Measurements from ENCODE around the gene ACSBG1. TPM values are rescaled to one million over a fixed set of nuclear protein-coding genes. Genes with fewer than 3 reads are reported as not detected.
"Not testable (repeated sequence)": the region's sequence is repeated elsewhere in the genome, so short reads cannot be mapped to it uniquely, and the experiment has no call there.

ACSBG1 gene
- total and polyA plus RNA-seq, 10 donors = 0.16 to 0.33 (median 0.25) TPM; not detected in 4

DNA sequence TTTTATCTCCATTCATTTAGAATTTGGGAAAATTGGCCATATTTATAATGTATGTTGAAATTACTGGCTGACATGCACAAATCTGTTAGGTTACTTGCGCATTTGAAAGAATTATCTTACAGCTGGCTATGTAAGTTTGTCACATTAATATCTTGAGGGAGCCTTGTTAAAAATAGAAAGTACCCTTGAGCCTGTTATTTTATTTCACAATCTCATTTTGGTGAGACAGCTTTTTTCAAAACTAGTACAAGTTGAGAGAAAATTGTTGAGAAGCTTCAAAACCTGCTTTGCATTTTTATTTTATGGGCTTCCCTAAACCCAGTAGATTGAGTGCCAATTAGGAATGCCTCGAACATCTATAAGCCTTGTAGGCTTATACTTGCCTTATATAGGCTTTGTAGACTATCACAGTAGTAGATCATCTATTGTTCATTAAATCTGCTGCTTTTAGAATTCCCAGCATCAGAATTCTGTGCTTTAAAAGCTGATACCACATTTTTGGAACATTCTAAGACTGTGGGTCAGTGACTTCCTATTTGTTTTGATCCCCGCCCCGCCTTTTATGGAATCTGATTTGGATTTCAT is 78.9 kb downstream of the ACSBG1 start:
- Histone ChIP-seq H3K4me3 (no peak overlapping the region), H3K4me1 (peaks cover 5 to 65% (median 26%) of the 10 kb centered on the region in 6 donors), H3K36me3 (peaks cover 0 to 60% (median 32%) of the 10 kb centered on the region in 6 donors), H3K27ac (peak overlapping the region in 5 of 8 donors; percentile 35 to 57 (median 51)), H3K9me3 (no peaks in the 10 kb centered on the region), H3K27me3 (replicated peaks in 1 of 7) (no peaks in the 10 kb centered on the region)
- 77 to 88% (median 83%) methylated on average over 4 of the region's 4 CpGs for WGBS, 5 donors
- TF ChIP-seq POLR2A (IDR thresholded peaks at IDR 0.05) = no peak
- no peak for TF ChIP-seq POLR2AphosphoS5 (IDR thresholded peaks at IDR 0.05)
- TF ChIP-seq, protein P1, sequence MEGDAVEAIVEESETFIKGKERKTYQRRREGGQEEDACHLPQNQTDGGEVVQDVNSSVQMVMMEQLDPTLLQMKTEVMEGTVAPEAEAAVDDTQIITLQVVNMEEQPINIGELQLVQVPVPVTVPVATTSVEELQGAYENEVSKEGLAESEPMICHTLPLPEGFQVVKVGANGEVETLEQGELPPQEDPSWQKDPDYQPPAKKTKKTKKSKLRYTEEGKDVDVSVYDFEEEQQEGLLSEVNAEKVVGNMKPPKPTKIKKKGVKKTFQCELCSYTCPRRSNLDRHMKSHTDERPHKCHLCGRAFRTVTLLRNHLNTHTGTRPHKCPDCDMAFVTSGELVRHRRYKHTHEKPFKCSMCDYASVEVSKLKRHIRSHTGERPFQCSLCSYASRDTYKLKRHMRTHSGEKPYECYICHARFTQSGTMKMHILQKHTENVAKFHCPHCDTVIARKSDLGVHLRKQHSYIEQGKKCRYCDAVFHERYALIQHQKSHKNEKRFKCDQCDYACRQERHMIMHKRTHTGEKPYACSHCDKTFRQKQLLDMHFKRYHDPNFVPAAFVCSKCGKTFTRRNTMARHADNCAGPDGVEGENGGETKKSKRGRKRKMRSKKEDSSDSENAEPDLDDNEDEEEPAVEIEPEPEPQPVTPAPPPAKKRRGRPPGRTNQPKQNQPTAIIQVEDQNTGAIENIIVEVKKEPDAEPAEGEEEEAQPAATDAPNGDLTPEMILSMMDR (IDR thresholded peaks at IDR 0.05 in 8 of 11, conservative IDR thresholded peaks at IDR 0.05 in 3 of 11) = no peak
- intact Hi-C loops (cut with DNase I; ENCODE audit: low total_unique reads) = no loop called here
- no peak for DNase-seq

DNA sequence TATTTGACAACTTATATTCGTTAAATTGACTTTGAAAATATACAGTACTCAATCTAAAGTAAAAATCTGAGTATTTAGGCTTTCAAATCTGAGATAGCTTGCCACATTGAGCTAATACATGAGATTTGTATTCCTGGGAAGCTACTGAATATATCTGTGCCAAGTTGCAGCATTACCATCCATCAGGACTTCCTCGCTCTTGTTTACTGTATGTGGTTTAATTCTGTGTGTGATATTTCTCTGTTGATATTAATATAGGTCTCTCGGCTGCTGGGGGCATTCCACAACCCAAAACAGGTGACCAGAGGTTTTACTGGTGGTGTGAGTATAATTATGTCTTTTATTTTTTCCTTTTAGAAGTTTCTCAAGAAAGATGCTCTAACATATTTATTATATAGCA is 79.4 kb downstream of the ACSBG1 start:
- H3K9me3 ChIP-seq = no peaks in the 10 kb centered on the region
- H3K4me3 ChIP-seq = no peak overlapping the region
- DNase-seq = no peak
- peak overlapping the region in 4 of 8 donors; percentile 35 to 57 (median 46) for H3K27ac ChIP-seq
- intact Hi-C loops (cut with DNase I; ENCODE audit: low total_unique reads) = no loop called here
- TF ChIP-seq, protein P1 (IDR thresholded peaks at IDR 0.05 in 8 of 11, conservative IDR thresholded peaks at IDR 0.05 in 3 of 11) = no peak
- TF ChIP-seq POLR2A (IDR thresholded peaks at IDR 0.05) = no peak
- TF ChIP-seq POLR2AphosphoS5 (IDR thresholded peaks at IDR 0.05) = no peak
- no peaks in the 10 kb centered on the region for H3K27me3 ChIP-seq (replicated peaks in 1 of 7)
- peaks cover 10 to 70% (median 31%) of the 10 kb centered on the region in 6 donors for H3K4me1 ChIP-seq
- H3K36me3 ChIP-seq = peaks cover 0 to 55% (median 27%) of the 10 kb centered on the region in 6 donors
- WGBS, 5 donors = 82 to 95% (median 87%) methylated on average over 3 of the region's 3 CpGs

- intact Hi-C loops (cut with DNase I; ENCODE audit: low total_unique reads); DNase-seq; H3K27ac ChIP-seq; H3K9me3 ChIP-seq; H3K27me3 ChIP-seq (replicated peaks in 1 of 7): not testable (repeated sequence)
- Histone ChIP-seq H3K36me3 (peaks cover 0 to 16% (median 0%) of the 10 kb centered on the region in 6 donors), H3K4me3 (peak overlapping the region in 1 of 8 donors; percentile 96), H3K4me1 (peaks cover 15 to 79% (median 36%) of the 10 kb centered on the region in 6 donors)
- WGBS, 5 donors = 88 to 93% (median 89%) methylated on average over 7 to 8 of the region's 8 CpGs
These were observed 83.3 kb downstream of the ACSBG1 start for GRCh38 chr15:78151075-78151474.

DNA sequence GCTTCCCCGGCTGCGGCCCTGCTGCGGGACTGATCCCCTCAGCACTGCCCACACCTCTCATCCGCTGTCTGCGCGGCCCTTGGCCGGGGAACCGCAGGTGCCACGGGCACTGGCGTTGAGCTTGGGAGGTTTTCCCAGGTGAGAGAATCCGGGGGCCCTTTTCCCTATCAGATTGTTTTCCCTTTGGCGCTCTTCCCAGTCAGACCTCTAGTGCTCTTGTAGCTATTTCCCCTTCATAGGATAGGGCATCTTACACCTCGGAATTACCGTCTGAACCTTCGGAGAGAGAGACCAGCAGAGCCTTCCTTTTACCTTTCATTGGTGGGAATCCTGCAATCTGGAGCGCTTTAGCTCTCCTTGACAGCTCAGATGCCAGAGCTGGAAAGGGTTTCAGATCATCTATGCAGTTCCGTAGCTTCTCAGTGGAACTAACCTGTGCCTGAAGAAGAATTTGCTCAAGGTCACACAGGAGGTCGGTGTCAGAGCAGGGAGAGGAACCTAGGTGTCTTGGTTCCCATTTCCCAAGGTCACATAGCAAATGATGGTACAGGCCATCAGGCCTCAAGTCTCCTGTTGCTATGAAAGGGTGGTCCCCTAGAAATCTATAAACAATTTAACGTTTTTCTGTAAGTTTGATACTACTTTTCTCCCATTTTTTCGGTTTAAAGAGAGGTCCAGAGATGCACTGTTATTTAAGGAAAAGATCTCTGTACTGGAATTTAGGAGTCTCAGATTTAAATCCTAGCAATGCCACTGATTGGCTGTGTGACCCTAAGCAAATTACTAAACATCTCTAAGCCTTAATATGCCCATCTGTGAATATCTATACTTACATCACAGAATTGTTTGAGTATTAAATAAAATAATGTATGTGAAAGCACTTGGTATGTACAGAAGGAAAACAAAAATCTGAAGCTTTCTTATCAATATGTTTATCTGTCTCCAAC is 84.3 kb downstream of the ACSBG1 start:
- intact Hi-C loops (cut with DNase I; ENCODE audit: low total_unique reads) = no loop called here
- no peak for DNase-seq
- TF ChIP-seq POLR2A (IDR thresholded peaks at IDR 0.05) (no peak), POLR2AphosphoS5 (IDR thresholded peaks at IDR 0.05) (no peak)
- TF ChIP-seq, protein P1 (IDR thresholded peaks at IDR 0.05 in 8 of 11, conservative IDR thresholded peaks at IDR 0.05 in 3 of 11) = no peak
- Histone ChIP-seq H3K4me1 (peaks cover 15 to 69% (median 30%) of the 10 kb centered on the region in 6 donors), H3K9me3 (no peaks in the 10 kb centered on the region), H3K36me3 (peaks cover 0 to 6% (median 0%) of the 10 kb centered on the region in 6 donors), H3K27ac (peak overlapping the region; percentile 48 to 94 (median 88)), H3K4me3 (peak overlapping the region; percentile 49 to 96 (median 80)), H3K27me3 (replicated peaks in 1 of 7) (no peaks in the 10 kb centered on the region)
- 11 to 25% (median 13%) methylated on average over 10 to 20 of the region's 20 CpGs for WGBS, 5 donors

All from spleen (tissue), 11 donors.